ENCODE results near the gene IL1R1.
"Not testable (repeated sequence)": the region's sequence is repeated elsewhere in the genome, so short reads cannot be mapped to it uniquely, and the experiment has no call there.

Gene IL1R1

GRCh38 chr2:102111823-102112222 is 30.7 kb upstream of the IL1R1 start:
- no peak for DNase-seq (ENCODE audit: low spot score)

GRCh38 chr2:102112271-102112670 is 30.3 kb upstream of the IL1R1 start:
- DNase-seq (ENCODE audit: low spot score), result no peak

- DNase-seq (ENCODE audit: low spot score), result peak; percentile 32
These were observed 29.6 kb upstream of the IL1R1 start for GRCh38 chr2:102112692-102113665.

- no peak for DNase-seq (ENCODE audit: low spot score)
These were observed 28.2 kb upstream of the IL1R1 start for GRCh38 chr2:102114290-102114721.

- DNase-seq (ENCODE audit: low spot score), result no peak
These were observed 27.6 kb upstream of the IL1R1 start for GRCh38 chr2:102114851-102115497.

GRCh38 chr2:102116630-102117471 is 25.7 kb upstream of the IL1R1 start:
- no peak for DNase-seq (ENCODE audit: low spot score)

- DNase-seq (ENCODE audit: low spot score), result no peak
These were observed 25.1 kb upstream of the IL1R1 start for GRCh38 chr2:102117472-102117858.

GRCh38 chr2:102119255-102119654 is 23.3 kb upstream of the IL1R1 start:
- no peak for DNase-seq (ENCODE audit: low spot score)

- no peak for DNase-seq (ENCODE audit: low spot score)
These were observed 22.3 kb upstream of the IL1R1 start for GRCh38 chr2:102120261-102120660.

- no peak for DNase-seq (ENCODE audit: low spot score)
These were observed 21.8 kb upstream of the IL1R1 start for GRCh38 chr2:102120701-102121159.

GRCh38 chr2:102122115-102122514 is 20.4 kb upstream of the IL1R1 start:
- peak; percentile 66 for DNase-seq (ENCODE audit: low spot score)

- DNase-seq (ENCODE audit: low spot score), result no peak
These were observed 19.6 kb upstream of the IL1R1 start for GRCh38 chr2:102122909-102123308.

- not testable (repeated sequence) for DNase-seq (ENCODE audit: low spot score)
These were observed 18.1 kb upstream of the IL1R1 start for GRCh38 chr2:102124421-102124820.

GRCh38 chr2:102126169-102126568 is 16.4 kb upstream of the IL1R1 start:
- DNase-seq (ENCODE audit: low spot score), result no peak

- DNase-seq (ENCODE audit: low spot score), result no peak
These were observed 15.9 kb upstream of the IL1R1 start for GRCh38 chr2:102126660-102127059.

- no peak for DNase-seq (ENCODE audit: low spot score)
These were observed 13.5 kb upstream of the IL1R1 start for GRCh38 chr2:102129082-102129481.

- DNase-seq (ENCODE audit: low spot score), result no peak
These were observed 12.4 kb upstream of the IL1R1 start for GRCh38 chr2:102129951-102130646.

- DNase-seq (ENCODE audit: low spot score), result no peak
These were observed 11.9 kb upstream of the IL1R1 start for GRCh38 chr2:102130647-102130991.

- no peak for DNase-seq (ENCODE audit: low spot score)
These were observed 11.0 kb upstream of the IL1R1 start for GRCh38 chr2:102131564-102131963.

GRCh38 chr2:102137138-102137537 is 5.4 kb upstream of the IL1R1 start:
- DNase-seq (ENCODE audit: low spot score), result no peak

GRCh38 chr2:102138331-102138730 is 4.2 kb upstream of the IL1R1 start:
- DNase-seq (ENCODE audit: low spot score), result no peak

- DNase-seq (ENCODE audit: low spot score), result no peak
These were observed 2.7 kb upstream of the IL1R1 start for GRCh38 chr2:102139851-102140250.
